A549 (cell line): Measurements from ENCODE around the gene COL8A2. TPM values are rescaled to one million over a fixed set of nuclear protein-coding genes. Genes with fewer than 3 reads are reported as not detected.
A peak's percentile ranks its signal among the peaks of the same experiment; 100 is the strongest.
"Not testable (repeated sequence)": the region's sequence is repeated elsewhere in the genome, so short reads cannot be mapped to it uniquely, and the experiment has no call there.

ENCODE experiments used
- ATAC-seq, 2 experiments: fragments of 200-7000 bp in 1 of 2; fragments of >200 bp in 1 of 2; cut with Nextera tagmentation in 1 of 2; cut with Tn5 transposase in 1 of 2; 3 replicates each; pipeline versions ENCODE4 v1.8.0 to v1.9.1; 2018 to 2020; ENCODE audit warnings: mild to moderate bottlenecking in 1 of 2, moderate library complexity in 1 of 2
- CTCF ChIA-PET: fragments of 300-600 bp; sonication (Branson Sonifier 250); formaldehyde crosslinking; extraction: SDS; loops from one replicate; lab custom pipeline; 2021; ENCODE audit warnings: antibody characterized with exemption, inconsistent platforms; lab: Yijun Ruan, JAX
- POLR2A ChIA-PET: fragments of 350-600 bp; formaldehyde crosslinking; extraction: SDS; loops from one replicate; lab custom pipeline; 2021; ENCODE audit warnings: antibody characterized with exemption, inconsistent platforms; lab: Yijun Ruan, JAX
- DNase-seq, 2 experiments: peaks; one replicate each; pipeline versions ENCODE4 v3.0.0 to v3.0.0-alpha.2; 2011 to 2016; ENCODE audit warnings: low read depth in 1 of 2, low spot score in 1 of 2
- FAIRE-seq: peaks from 2 replicates; lab custom pipeline; 2011; peaks lifted over from hg19 to GRCh38; lab: Jason Lieb, UNC
- H3K27ac ChIP-seq, 2 experiments: fragments of >200 bp; sonication (Bioruptor Twin); formaldehyde crosslinking; 3 replicates each; pipeline ENCODE4 v1.5.1; 2016 to 2017
- H3K4me1 ChIP-seq: fragments of >200 bp; sonication (Bioruptor Twin); formaldehyde crosslinking; 3 replicates; pipeline ENCODE4 v1.6.1; 2016
- H3K4me2 ChIP-seq: fragments of >200 bp; sonication (Bioruptor Twin); formaldehyde crosslinking; 3 replicates; pipeline ENCODE4 v1.6.1; 2016
- H3K4me3 ChIP-seq: fragments of >200 bp; sonication (Bioruptor Twin); formaldehyde crosslinking; 3 replicates; pipeline ENCODE4 v1.5.1; 2016
- H3K9me3 ChIP-seq: fragments of >200 bp; sonication (Bioruptor Twin); formaldehyde crosslinking; 3 replicates; pipeline ENCODE4 v1.6.1; 2016
- CBX8 ChIP-seq: fragments of 200-600 bp; sonication (generic); IDR thresholded peaks from 2 replicates; pipeline ENCODE4 v1.6.1; 2016
- CHD4 ChIP-seq: fragments of 200-600 bp; sonication (generic); IDR thresholded peaks from 2 replicates; pipeline ENCODE4 v1.6.1; 2016; ENCODE audit warnings: antibody characterized with exemption, mild to moderate bottlenecking, borderline replicate concordance
- EHF ChIP-seq: fragments of 250-450 bp; sonication (Bioruptor Pico); IDR thresholded peaks from 2 replicates; pipeline ENCODE4 v1.5.0; 2020; ENCODE audit warnings: mild to moderate bottlenecking
- ESRRA ChIP-seq: fragments of 150-350 bp; IDR thresholded peaks from 2 replicates; pipeline ENCODE4 v1.6.1; 2014; ENCODE audit warnings: mild to moderate bottlenecking, low read length, borderline replicate concordance
- FOXS1 ChIP-seq: fragments of 250-450 bp; sonication (Bioruptor Pico); IDR thresholded peaks from 2 replicates; pipeline ENCODE4 v1.5.0; 2020; ENCODE audit warnings: mild to moderate bottlenecking, moderate library complexity
- HOXB13 ChIP-seq: fragments of 250-450 bp; sonication (Bioruptor Pico); IDR thresholded peaks from 2 replicates; pipeline ENCODE4 v1.5.0; 2020; ENCODE audit warnings: low read depth, mild to moderate bottlenecking, moderate library complexity
- MAFK ChIP-seq: fragments of 450-650 bp; IDR thresholded peaks from 2 replicates; pipeline ENCODE4 v1.6.1; 2014; ENCODE audit not compliant: partially characterized antibody
- MYC ChIP-seq: IDR thresholded peaks from 2 replicates; pipeline ENCODE4 v1.6.1; 2012; ENCODE audit warnings: mild to moderate bottlenecking, inconsistent platforms, low read length, improper control_type of control experiment, borderline replicate concordance
- POLR2A ChIP-seq: IDR thresholded peaks from 2 replicates; pipeline ENCODE4 v1.6.1; 2012; ENCODE audit warnings: mild to moderate bottlenecking, low read length
- RAD21 ChIP-seq, 2 experiments: fragments of >200 bp in 1 of 2; sonication (Bioruptor Twin) in 1 of 2; formaldehyde crosslinking in 1 of 2; IDR thresholded peaks in 1 of 2; conservative IDR thresholded peaks in 1 of 2; 2 replicates in 1 of 2; 3 replicates in 1 of 2; pipeline ENCODE4 v1.6.1; 2012 to 2018; ENCODE audit warnings: inconsistent platforms in 1 of 2
- SREBF2 ChIP-seq: fragments of 450-650 bp; IDR thresholded peaks from 2 replicates; pipeline ENCODE4 v1.6.1; 2014; ENCODE audit warnings: mild to moderate bottlenecking, moderate library complexity
- ZC3H11A ChIP-seq: fragments of 450-650 bp; IDR thresholded peaks from 2 replicates; pipeline ENCODE4 v1.6.1; 2014; ENCODE audit warnings: antibody characterized with exemption, mild to moderate bottlenecking
- WGBS: methylation state at CpG from one replicate; pipeline ENCODE4 v1.1.6; 2017; ENCODE audit errors: missing lambda C conversion rate; 5-methylcytosine and 5-hydroxymethylcytosine counted together
- polyA plus RNA-seq, 4 experiments: library from polyadenylated mRNA; depleted of rRNA in 3 of 4; stranded (reverse); fragments of >200 nt; fragmentation: RNase III in 1 of 4; extraction: RNeasy Plus Mini Kit Qiagen cat#74134 plus additional on column Dnase treatment in 1 of 4; gene quantifications; 2 replicates in 3 of 4; 3 replicates in 1 of 4; pipeline ENCODE4 v1.2.3, GENCODE V29; 2011 to 2017
- TF ChIP-seq, protein P1 (sequence below): fragments of >200 bp; sonication (Bioruptor Twin); formaldehyde crosslinking; IDR thresholded peaks from 3 replicates; pipeline ENCODE4 v1.6.1; 2016
- TF ChIP-seq, protein P2 (sequence below): fragments of 450-650 bp; IDR thresholded peaks from 2 replicates; pipeline ENCODE4 v1.6.1; 2014; ENCODE audit warnings: antibody characterized with exemption
- TF ChIP-seq, protein P3 (sequence below): fragments of 250-450 bp; sonication (Bioruptor Pico); IDR thresholded peaks from 2 replicates; pipeline ENCODE4 v1.5.0; 2021; ENCODE audit warnings: mild to moderate bottlenecking, moderate library complexity, borderline replicate concordance
- TF ChIP-seq, protein P4 (sequence below): IDR thresholded peaks from 2 replicates; pipeline ENCODE4 v1.6.1; 2012

Gene COL8A2
- polyA plus RNA-seq, 2 of the 4 experiments (the other 2 are of a cell fraction), result 0.05 to 0.12 TPM

DNA sequence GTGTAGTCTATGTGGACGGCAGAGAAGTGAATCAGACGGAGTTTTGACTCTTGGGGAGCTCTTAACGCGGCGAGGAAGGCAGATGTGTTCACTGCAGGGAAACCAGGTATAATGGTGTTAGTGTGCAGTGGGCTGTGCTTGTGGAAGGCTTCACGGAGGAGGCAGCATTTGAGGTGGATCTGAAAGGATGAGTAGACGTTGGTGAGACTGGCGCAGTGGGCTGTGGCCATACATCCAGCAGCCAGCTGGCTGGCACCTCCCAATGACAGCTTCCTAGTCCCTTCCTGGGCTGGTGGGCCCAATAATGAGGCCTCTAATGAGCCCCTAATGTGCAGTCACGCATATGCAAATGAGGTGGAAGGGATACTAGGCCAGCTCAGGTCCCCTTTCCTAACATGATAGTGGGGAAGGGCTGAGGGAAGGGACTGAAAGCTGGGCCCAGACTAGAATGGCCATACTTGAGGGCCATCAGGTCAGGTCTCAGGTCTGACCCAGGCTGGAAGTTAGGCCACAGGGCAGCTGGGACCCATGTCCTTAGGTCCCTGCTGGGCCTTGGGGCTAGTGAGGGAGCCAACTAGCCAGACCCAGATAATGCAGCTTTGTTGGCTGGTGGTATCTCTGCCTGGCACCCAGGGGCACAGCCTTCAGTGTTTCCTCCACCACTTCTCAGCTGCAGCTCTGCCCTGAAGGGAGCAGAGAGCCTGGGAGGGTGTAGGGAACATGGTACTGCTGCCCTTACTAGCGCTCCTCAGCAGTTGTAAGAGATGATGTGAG lies 34.8 kb upstream of the COL8A2 start:
- ChIA-PET POLR2A (interaction anchor here (0.5 to 2.5 kb wide), 2 partner anchors 10 to 82 kb away, joined by 4 to 19 read pairs; partner anchors contain the start of gene TRAPPC3), CTCF (interaction anchor here (0.6 to 8.6 kb wide), 8 partner anchors 9 to 139 kb away, joined by 3 to 82 read pairs (median 8); partner anchors contain the start of gene TRAPPC3)
- WGBS, result 87% methylated on average over 10 of the region's 10 CpGs
- DNase-seq (no peak), FAIRE-seq (no peak), ATAC-seq (no peak)
- H3K4me3 ChIP-seq, result no peak overlapping the region; the same call in 2 of the 3 replicates
- peak overlapping the region; percentile 93 for H3K4me2 ChIP-seq
- H3K4me1 ChIP-seq, result peaks cover 61% of the 10 kb centered on the region
- no peaks in the 10 kb centered on the region for H3K9me3 ChIP-seq
- H3K27ac ChIP-seq, result peak overlapping the region; percentile 77 to 83; a peak in 4 of 6 replicates
- no peak for TF ChIP-seq SREBF2
- no peak for TF ChIP-seq MYC
- TF ChIP-seq EHF (CRISPR knock-in tag), result no peak
- no peak for TF ChIP-seq POLR2A
- TF ChIP-seq CHD4, result no peak
- TF ChIP-seq, protein P1, sequence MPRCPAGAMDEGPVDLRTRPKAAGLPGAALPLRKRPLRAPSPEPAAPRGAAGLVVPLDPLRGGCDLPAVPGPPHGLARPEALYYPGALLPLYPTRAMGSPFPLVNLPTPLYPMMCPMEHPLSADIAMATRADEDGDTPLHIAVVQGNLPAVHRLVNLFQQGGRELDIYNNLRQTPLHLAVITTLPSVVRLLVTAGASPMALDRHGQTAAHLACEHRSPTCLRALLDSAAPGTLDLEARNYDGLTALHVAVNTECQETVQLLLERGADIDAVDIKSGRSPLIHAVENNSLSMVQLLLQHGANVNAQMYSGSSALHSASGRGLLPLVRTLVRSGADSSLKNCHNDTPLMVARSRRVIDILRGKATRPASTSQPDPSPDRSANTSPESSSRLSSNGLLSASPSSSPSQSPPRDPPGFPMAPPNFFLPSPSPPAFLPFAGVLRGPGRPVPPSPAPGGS, result no peak
- TF ChIP-seq ESRRA, result no peak
- TF ChIP-seq, protein P2, sequence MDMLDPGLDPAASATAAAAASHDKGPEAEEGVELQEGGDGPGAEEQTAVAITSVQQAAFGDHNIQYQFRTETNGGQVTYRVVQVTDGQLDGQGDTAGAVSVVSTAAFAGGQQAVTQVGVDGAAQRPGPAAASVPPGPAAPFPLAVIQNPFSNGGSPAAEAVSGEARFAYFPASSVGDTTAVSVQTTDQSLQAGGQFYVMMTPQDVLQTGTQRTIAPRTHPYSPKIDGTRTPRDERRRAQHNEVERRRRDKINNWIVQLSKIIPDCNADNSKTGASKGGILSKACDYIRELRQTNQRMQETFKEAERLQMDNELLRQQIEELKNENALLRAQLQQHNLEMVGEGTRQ, result no peak
- TF ChIP-seq RAD21 (conservative IDR thresholded peaks at IDR 0.05 in 1 of 2, IDR thresholded peaks at IDR 0.05 in 1 of 2), result no peak
- TF ChIP-seq, protein P3, sequence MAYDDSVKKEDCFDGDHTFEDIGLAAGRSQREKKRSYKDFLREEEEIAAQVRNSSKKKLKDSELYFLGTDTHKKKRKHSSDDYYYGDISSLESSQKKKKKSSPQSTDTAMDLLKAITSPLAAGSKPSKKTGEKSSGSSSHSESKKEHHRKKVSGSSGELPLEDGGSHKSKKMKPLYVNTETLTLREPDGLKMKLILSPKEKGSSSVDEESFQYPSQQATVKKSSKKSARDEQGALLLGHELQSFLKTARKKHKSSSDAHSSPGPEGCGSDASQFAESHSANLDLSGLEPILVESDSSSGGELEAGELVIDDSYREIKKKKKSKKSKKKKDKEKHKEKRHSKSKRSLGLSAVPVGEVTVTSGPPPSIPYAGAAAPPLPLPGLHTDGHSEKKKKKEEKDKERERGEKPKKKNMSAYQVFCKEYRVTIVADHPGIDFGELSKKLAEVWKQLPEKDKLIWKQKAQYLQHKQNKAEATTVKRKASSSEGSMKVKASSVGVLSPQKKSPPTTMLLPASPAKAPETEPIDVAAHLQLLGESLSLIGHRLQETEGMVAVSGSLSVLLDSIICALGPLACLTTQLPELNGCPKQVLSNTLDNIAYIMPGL (CRISPR knock-in tag), result no peak
- TF ChIP-seq, protein P4, sequence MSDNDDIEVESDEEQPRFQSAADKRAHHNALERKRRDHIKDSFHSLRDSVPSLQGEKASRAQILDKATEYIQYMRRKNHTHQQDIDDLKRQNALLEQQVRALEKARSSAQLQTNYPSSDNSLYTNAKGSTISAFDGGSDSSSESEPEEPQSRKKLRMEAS, result no peak
- no peak for TF ChIP-seq HOXB13
- no peak for TF ChIP-seq CBX8
- TF ChIP-seq MAFK, result no peak
- no peak for TF ChIP-seq FOXS1 (CRISPR knock-in tag)

DNA sequence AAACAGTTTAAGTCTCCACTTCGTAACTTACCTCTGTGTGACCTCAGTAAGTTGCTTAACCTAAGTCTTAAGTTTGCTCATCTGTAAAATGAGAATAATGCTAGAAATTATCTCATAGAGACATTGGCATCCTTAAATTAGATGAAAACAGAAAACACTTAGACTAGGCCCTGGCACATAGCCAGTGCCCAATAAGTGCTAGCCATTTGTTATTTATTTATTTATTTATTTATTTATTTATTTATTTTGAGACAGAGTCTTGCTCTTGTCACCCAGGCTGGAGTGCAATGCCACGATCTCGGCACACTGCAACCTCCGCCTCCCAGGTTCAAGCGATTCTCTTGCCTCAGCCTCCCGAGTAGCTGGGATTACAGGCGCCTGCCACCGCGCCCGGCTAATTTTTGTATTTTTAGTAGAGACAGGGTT lies 33.8 kb upstream of the COL8A2 start:
- not testable (repeated sequence) for H3K4me3 ChIP-seq, H3K27ac ChIP-seq, DNase-seq, FAIRE-seq, ATAC-seq, H3K9me3 ChIP-seq
- peak; percentile 89 for TF ChIP-seq ZC3H11A
- peaks cover 64% of the 10 kb centered on the region for H3K4me1 ChIP-seq
- 91% methylated on average over 10 of the region's 10 CpGs for WGBS
- POLR2A ChIA-PET, result interaction anchor here (0.5 kb wide), 1 partner anchor 83 kb away, joined by 4 read pairs; no protein-coding TSS in a partner anchor
- CTCF ChIA-PET, result interaction anchor here (1.3 to 8.6 kb wide), 3 partner anchors 8 to 29 kb away, joined by 3 to 82 read pairs (median 71); partner anchors contain the start of gene TRAPPC3
- peak overlapping the region; percentile 99 for H3K4me2 ChIP-seq
